Activated CD4-positive, alpha-beta T cell treated with anti-CD3 and anti-CD28 coated beads, Interleukin-2, amount 10 ng/mL, durations not matched to agents 24 days and 14 days (primary cell): ENCODE results near the gene ARL8B. TPM values are rescaled to one million over a fixed set of nuclear protein-coding genes. Genes with fewer than 3 reads are reported as not detected.

Experiments used
- DNase-seq: peaks from one replicate; pipeline ENCODE4 v3.0.0; 2022
- H3K27ac Mint-ChIP-seq: one replicate; pipeline ENCODE4 v1.8.0; 2022; ENCODE audit warnings: mild to moderate bottlenecking, mixed read lengths
- H3K27me3 Mint-ChIP-seq: one replicate; pipeline ENCODE4 v1.8.0; 2022; ENCODE audit warnings: mixed read lengths
- H3K36me3 Mint-ChIP-seq: one replicate; pipeline ENCODE4 v1.8.0; 2022; ENCODE audit warnings: low read depth, mild to moderate bottlenecking, mixed read lengths
- H3K4me1 Mint-ChIP-seq: one replicate; pipeline ENCODE4 v1.8.0; 2021; ENCODE audit warnings: mixed read lengths
- H3K4me3 Mint-ChIP-seq: one replicate; pipeline ENCODE4 v1.8.0; 2022; ENCODE audit warnings: mild to moderate bottlenecking, moderate library complexity, mixed read lengths
- H3K9me3 Mint-ChIP-seq: one replicate; pipeline ENCODE4 v1.8.0; 2021; ENCODE audit warnings: mixed read lengths
- intact Hi-C: fragments of 100-400 bp; cut with micrococcal nuclease; formaldehyde crosslinking; loops from one replicate; pipeline ENCODE4 v1.15.1; 2023
- total RNA-seq: library from RNA; stranded (reverse); gene quantifications from 2 replicates; pipeline ENCODE4 v1.2.3, GENCODE V29; 2022

The ARL8B gene
- total RNA-seq, 1 donor from 2014 or later: 50.4 TPM

DNA sequence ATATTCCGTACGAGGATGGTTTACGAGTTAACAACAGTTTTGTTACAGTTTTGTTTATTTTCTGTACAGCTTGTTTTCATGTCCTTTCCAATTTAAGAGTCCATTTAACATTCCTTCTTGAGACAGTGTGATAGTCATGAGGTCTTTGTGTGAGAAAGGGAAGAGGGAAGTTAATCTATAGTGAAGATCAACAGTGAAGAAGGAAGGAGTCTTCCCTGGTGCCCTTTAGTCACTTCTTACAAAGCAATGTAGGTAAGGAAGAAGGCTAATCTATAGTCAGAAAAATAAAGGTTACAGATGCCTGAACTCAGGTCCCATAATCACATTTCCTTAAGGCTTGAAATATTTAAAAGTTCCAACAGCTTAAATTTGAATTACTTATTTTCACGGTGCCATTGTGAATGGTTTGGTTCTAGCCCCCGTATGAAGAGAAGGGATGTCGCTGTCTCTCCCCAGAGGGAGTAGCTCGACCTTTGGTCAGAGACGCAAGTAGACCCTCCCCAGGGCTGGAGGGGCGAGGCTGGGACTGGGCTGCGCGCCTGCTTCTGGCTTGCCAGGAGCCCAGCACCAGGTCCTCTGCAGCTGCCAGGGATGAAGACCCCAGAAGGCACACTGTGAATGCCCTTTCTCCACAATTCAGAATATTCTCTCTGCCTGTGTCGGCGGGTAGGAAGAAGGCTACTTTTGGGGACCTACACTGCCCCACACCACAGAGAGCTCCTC is 100.4 kb downstream of the ARL8B start:
- Mint-ChIP-seq H3K27me3 (no peaks in the 10 kb centered on the region), H3K27ac (peak overlapping the region; percentile 65), H3K36me3 (peaks cover 20% of the 10 kb centered on the region), H3K4me1 (peaks cover 5% of the 10 kb centered on the region), H3K9me3 (no peaks in the 10 kb centered on the region), H3K4me3 (no peak overlapping the region)
- DNase-seq: no peak
- intact Hi-C loops: no loop called here

DNA sequence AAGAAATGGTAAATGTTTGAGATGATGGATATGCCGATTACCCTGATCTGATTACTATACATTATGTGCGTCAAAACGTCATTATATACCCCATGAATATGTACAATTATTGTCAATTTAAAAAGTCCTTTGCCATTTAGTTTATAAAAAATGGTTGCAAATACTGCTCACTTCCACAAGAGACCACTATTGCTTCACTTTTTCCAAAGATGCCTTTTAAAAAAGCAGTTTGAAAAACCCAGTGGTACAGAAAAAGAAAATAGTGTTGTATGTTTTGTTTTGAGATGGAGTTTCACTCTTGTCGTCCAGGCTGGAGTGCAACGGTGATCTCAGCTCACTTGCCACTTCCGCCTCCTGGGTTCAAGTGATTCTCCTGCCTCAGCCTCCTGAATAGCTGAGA is 104.7 kb downstream of the ARL8B start:
- no peak for DNase-seq
- H3K4me3 Mint-ChIP-seq: no peak overlapping the region
- intact Hi-C loops: no loop called here
- peaks cover 7% of the 10 kb centered on the region for H3K27me3 Mint-ChIP-seq
- no peaks in the 10 kb centered on the region for H3K9me3 Mint-ChIP-seq
- H3K36me3 Mint-ChIP-seq: peaks cover under 1% of the 10 kb centered on the region
- H3K4me1 Mint-ChIP-seq: no peaks in the 10 kb centered on the region
- H3K27ac Mint-ChIP-seq: no peak overlapping the region

DNA sequence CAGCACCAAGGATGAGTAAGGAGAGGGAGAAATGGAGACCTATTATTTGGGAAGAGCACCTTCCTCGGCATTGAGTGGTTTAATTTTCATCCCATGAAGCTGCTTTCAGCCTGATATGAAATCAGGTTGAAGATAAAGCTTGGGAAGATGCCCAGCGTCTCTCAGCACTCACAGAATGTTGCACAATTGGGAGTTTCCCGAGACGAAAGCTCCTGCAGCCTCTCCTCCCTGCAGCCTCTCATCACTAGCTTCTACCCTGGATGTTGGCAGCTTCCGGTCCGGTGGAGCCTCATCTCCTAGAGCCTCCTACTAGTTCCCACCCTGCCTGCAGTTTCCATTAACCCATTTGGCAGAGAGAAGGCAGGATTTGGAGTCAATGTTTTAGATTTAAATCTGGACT is 105.7 kb downstream of the ARL8B start:
- Mint-ChIP-seq H3K27me3 (peaks cover 8% of the 10 kb centered on the region), H3K4me3 (no peak overlapping the region), H3K27ac (no peak overlapping the region), H3K9me3 (no peaks in the 10 kb centered on the region), H3K4me1 (no peaks in the 10 kb centered on the region), H3K36me3 (no peaks in the 10 kb centered on the region)
- DNase-seq: no peak
- intact Hi-C loops: no loop called here

DNA sequence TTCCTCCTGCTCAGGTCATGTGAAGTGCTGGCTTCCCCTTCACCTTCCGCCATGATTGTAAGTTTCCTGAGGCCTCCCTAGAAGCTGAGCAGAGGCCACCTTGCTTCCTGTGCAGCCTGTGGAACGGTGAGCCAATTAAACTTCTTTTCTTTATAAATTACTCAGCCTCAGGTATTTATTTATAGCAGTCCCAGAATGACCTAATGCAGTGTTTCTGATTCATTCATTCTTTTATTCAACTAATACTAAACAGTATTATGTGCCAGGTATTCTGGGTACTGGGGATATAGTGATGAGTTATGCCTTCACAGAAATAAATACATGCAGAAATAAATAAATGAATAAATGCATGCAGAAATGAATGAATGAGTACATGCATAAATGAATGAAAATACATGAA is 107.3 kb downstream of the ARL8B start:
- no peak for DNase-seq
- no peaks in the 10 kb centered on the region for H3K4me1 Mint-ChIP-seq
- H3K4me3 Mint-ChIP-seq: no peak overlapping the region
- H3K27ac Mint-ChIP-seq: no peak overlapping the region
- no peaks in the 10 kb centered on the region for H3K9me3 Mint-ChIP-seq
- H3K27me3 Mint-ChIP-seq: peaks cover 8% of the 10 kb centered on the region
- H3K36me3 Mint-ChIP-seq: no peaks in the 10 kb centered on the region
- intact Hi-C loops: no loop called here

Other genes with a start within 250 kb of the ARL8B start
- 368 and 375 TPM in 2 replicates for gene BHLHE40, start 142.9 kb upstream of the ARL8B start, total RNA-seq
- gene EDEM1, start 65.4 kb downstream of the ARL8B start, total RNA-seq: 167 and 168 TPM in 2 replicates